Astrocyte (in vitro differentiated cells and primary cell): ENCODE measurements around the gene APH1B. TPM values are rescaled to one million over a fixed set of nuclear protein-coding genes. Genes with fewer than 3 reads are reported as not detected.

Experiments
- DNase-seq: peaks from one replicate; pipeline ENCODE4 v3.0.0-alpha.2; 2010; ENCODE audit warnings: low read depth
- FAIRE-seq: peaks from 2 replicates; lab custom pipeline; 2011; peaks lifted over from hg19 to GRCh38; lab: Jason Lieb, UNC
- H2AFZ ChIP-seq: 2 replicates; pipeline ENCODE4 v1.6.0; 2012; ENCODE audit warnings: low read depth, low read length, inconsistent platforms
- H3K27ac ChIP-seq: 2 replicates; pipeline ENCODE4 v1.5.1; 2011; ENCODE audit warnings: low read depth, low read length, inconsistent platforms
- H3K27me3 ChIP-seq: 2 replicates; pipeline ENCODE4 v1.6.0; 2011; ENCODE audit warnings: low read length, inconsistent platforms; ENCODE audit not compliant: insufficient read depth
- H3K36me3 ChIP-seq: 2 replicates; pipeline ENCODE4 v1.5.1; 2011; ENCODE audit warnings: low read length, inconsistent platforms; ENCODE audit not compliant: insufficient read depth
- H3K4me1 ChIP-seq: 2 replicates; pipeline ENCODE4 v1.5.1; 2011; ENCODE audit warnings: low read length, inconsistent platforms; ENCODE audit not compliant: insufficient read depth
- H3K4me2 ChIP-seq: 2 replicates; pipeline ENCODE4 v1.6.0; 2012; ENCODE audit warnings: low read length, inconsistent platforms
- H3K4me3 ChIP-seq: 2 replicates; pipeline ENCODE4 v1.5.1; 2011; ENCODE audit warnings: low read depth, mild to moderate bottlenecking, low read length, inconsistent platforms; ENCODE audit not compliant: insufficient read depth
- H3K79me2 ChIP-seq: 2 replicates; pipeline ENCODE4 v1.6.0; 2012; ENCODE audit warnings: mild to moderate bottlenecking, low read length, inconsistent platforms; ENCODE audit not compliant: insufficient read depth
- H3K9ac ChIP-seq: 2 replicates; pipeline ENCODE4 v1.6.0; 2012; ENCODE audit warnings: mild to moderate bottlenecking, low read length, inconsistent platforms
- H3K9me3 ChIP-seq: 2 replicates; pipeline ENCODE4 v1.5.1; 2012; ENCODE audit warnings: low read depth, mild to moderate bottlenecking, low read length, inconsistent platforms; ENCODE audit not compliant: insufficient read depth
- H4K20me1 ChIP-seq: 2 replicates; pipeline ENCODE4 v1.6.0; 2012; ENCODE audit warnings: low read length, inconsistent platforms; ENCODE audit not compliant: insufficient read depth
- H3K27ac Mint-ChIP-seq: one replicate; pipeline ENCODE4 v1.8.0; 2021; ENCODE audit warnings: mild to moderate bottlenecking, mixed read lengths; ENCODE audit not compliant: unreplicated experiment
- H3K27me3 Mint-ChIP-seq: one replicate; pipeline ENCODE4 v1.8.0; 2021; ENCODE audit warnings: low read depth, mixed read lengths; ENCODE audit not compliant: unreplicated experiment
- H3K36me3 Mint-ChIP-seq: one replicate; pipeline ENCODE4 v1.8.0; 2021; ENCODE audit warnings: low read depth, mixed read lengths; ENCODE audit not compliant: unreplicated experiment
- H3K4me1 Mint-ChIP-seq: one replicate; pipeline ENCODE4 v1.8.0; 2021; ENCODE audit warnings: low read depth, mixed read lengths; ENCODE audit not compliant: unreplicated experiment
- H3K4me3 Mint-ChIP-seq: one replicate; pipeline ENCODE4 v1.8.0; 2021; ENCODE audit warnings: mild to moderate bottlenecking, moderate library complexity, mixed read lengths; ENCODE audit not compliant: unreplicated experiment
- H3K9me3 Mint-ChIP-seq: one replicate; pipeline ENCODE4 v1.8.0; 2021; ENCODE audit warnings: mild to moderate bottlenecking, mixed read lengths; ENCODE audit not compliant: unreplicated experiment
- CTCF ChIP-seq: IDR thresholded peaks from 2 replicates; pipeline ENCODE4 v1.5.1; 2011; ENCODE audit warnings: low read depth, mild to moderate bottlenecking, inconsistent platforms, low read length, moderate library complexity; ENCODE audit not compliant: insufficient read depth
- EZH2 ChIP-seq: IDR thresholded peaks from 2 replicates; pipeline ENCODE4 v1.6.1; 2012; ENCODE audit warnings: mild to moderate bottlenecking, low read length, inconsistent platforms; ENCODE audit not compliant: insufficient read depth
- total RNA-seq: library from RNA; stranded (reverse); gene quantifications from 2 replicates; pipeline ENCODE4 v1.2.1, GENCODE V29; 2021

APH1B gene
- total RNA-seq, 1 donor from 2014 or later = 18.2 TPM

GRCh38 chr15:63294359-63294758 is 17.0 kb downstream of the APH1B start:
- H3K27ac ChIP-seq = no peak overlapping the region
- TF ChIP-seq EZH2 (no peak), CTCF (no peak)
- H3K9ac ChIP-seq = no peak overlapping the region
- H3K4me3 ChIP-seq = no peak overlapping the region
- DNase-seq = no peak
- no peak overlapping the region for H3K4me3 Mint-ChIP-seq
- no peak overlapping the region for H3K27ac Mint-ChIP-seq
- FAIRE-seq = no peak
- no peaks in the 10 kb centered on the region for H3K27me3 Mint-ChIP-seq
- H3K9me3 Mint-ChIP-seq = no peaks in the 10 kb centered on the region
- no peaks in the 10 kb centered on the region for H3K79me2 ChIP-seq
- no peak overlapping the region for H2AFZ ChIP-seq
- H3K27me3 ChIP-seq = no peaks in the 10 kb centered on the region
- H4K20me1 ChIP-seq = no peaks in the 10 kb centered on the region
- H3K4me2 ChIP-seq = no peak overlapping the region
- H3K36me3 Mint-ChIP-seq = peaks cover 18% of the 10 kb centered on the region
- H3K9me3 ChIP-seq = no peaks in the 10 kb centered on the region
- H3K4me1 Mint-ChIP-seq = peaks cover 10% of the 10 kb centered on the region
- H3K4me1 ChIP-seq = peaks cover 18% of the 10 kb centered on the region
- H3K36me3 ChIP-seq = peaks cover 4% of the 10 kb centered on the region

- H3K4me2 ChIP-seq = no peak overlapping the region
- Mint-ChIP-seq H3K36me3 (peaks cover 25% of the 10 kb centered on the region), H3K27me3 (no peaks in the 10 kb centered on the region), H3K4me1 (peaks cover 10% of the 10 kb centered on the region), H3K27ac (no peak overlapping the region), H3K9me3 (no peaks in the 10 kb centered on the region), H3K4me3 (no peak overlapping the region)
- no peaks in the 10 kb centered on the region for H3K27me3 ChIP-seq
- peaks cover 18% of the 10 kb centered on the region for H3K4me1 ChIP-seq
- H3K9me3 ChIP-seq = no peaks in the 10 kb centered on the region
- H3K4me3 ChIP-seq = no peak overlapping the region
- H3K36me3 ChIP-seq = peaks cover 4% of the 10 kb centered on the region
- FAIRE-seq (no peak), DNase-seq (no peak)
- no peak for TF ChIP-seq EZH2
- TF ChIP-seq CTCF = no peak
- no peak overlapping the region for H2AFZ ChIP-seq
- H4K20me1 ChIP-seq = no peaks in the 10 kb centered on the region
- H3K27ac ChIP-seq = no peak overlapping the region
- H3K9ac ChIP-seq = no peak overlapping the region
- no peaks in the 10 kb centered on the region for H3K79me2 ChIP-seq
These were observed 17.9 kb downstream of the APH1B start for GRCh38 chr15:63295341-63295740.

GRCh38 chr15:63296195-63296594 is 18.8 kb downstream of the APH1B start:
- H2AFZ ChIP-seq = no peak overlapping the region
- TF ChIP-seq EZH2 = no peak
- no peak for TF ChIP-seq CTCF
- H3K9ac ChIP-seq = no peak overlapping the region
- no peak overlapping the region for H3K4me2 ChIP-seq
- Mint-ChIP-seq H3K27me3 (no peaks in the 10 kb centered on the region), H3K36me3 (peaks cover 26% of the 10 kb centered on the region), H3K4me3 (no peak overlapping the region), H3K9me3 (no peaks in the 10 kb centered on the region), H3K4me1 (peaks cover 14% of the 10 kb centered on the region), H3K27ac (no peak overlapping the region)
- no peak for FAIRE-seq
- H3K27me3 ChIP-seq = no peaks in the 10 kb centered on the region
- H3K36me3 ChIP-seq = peaks cover 4% of the 10 kb centered on the region
- peaks cover 10% of the 10 kb centered on the region for H3K4me1 ChIP-seq
- no peak for DNase-seq
- H3K79me2 ChIP-seq = no peaks in the 10 kb centered on the region
- no peak overlapping the region for H3K4me3 ChIP-seq
- no peak overlapping the region for H3K27ac ChIP-seq
- H3K9me3 ChIP-seq = no peaks in the 10 kb centered on the region
- no peaks in the 10 kb centered on the region for H4K20me1 ChIP-seq
